ENCODE measurements around the gene PTPRCAP. TPM values are rescaled to one million over a fixed set of nuclear protein-coding genes. Genes with fewer than 3 reads are reported as not detected.
A peak's percentile ranks its signal among the peaks of the same experiment; 100 is the strongest.
"Not testable (repeated sequence)": the region's sequence is repeated elsewhere in the genome, so short reads cannot be mapped to it uniquely, and the experiment has no call there.

Gene PTPRCAP
- total RNA-seq, result 1 to 10 TPM; 5.6 to 7.2 (median 6.4) TPM

GRCh38 chr11:67437082-67437808 lies at the start of gene PTPRCAP:
PTPRCAP (minus strand) TSS chr11:67437682; CDS start chr11:67437619, 63 bp downstream.
- no peak within 1 kb of the TSS for H3K4me3 ChIP-seq (replicated peaks in 1 of 3)
- H3K9me3 ChIP-seq, result no peaks in the 10 kb centered on the region
- peaks cover 5 to 25% of the 10 kb centered on the region in 2 donors for H3K4me1 ChIP-seq
- H3K27ac ChIP-seq, result no peak within 1 kb of the TSS
- intact Hi-C loops (cut with DNase I), result no loop called here
- no peak for TF ChIP-seq CTCF (IDR thresholded peaks at IDR 0.05)
- TF ChIP-seq POLR2A (IDR thresholded peaks at IDR 0.05), result no peak
- peaks cover 39 to 43% of the 10 kb centered on the region in 2 donors for H3K36me3 ChIP-seq
- DNase-seq, result no peak
- H3K27me3 ChIP-seq, result no peaks in the 10 kb centered on the region
- WGBS, 2 donors, result 89 to 100% methylated on average over 3 to 15 of the region's 26 CpGs

- Histone ChIP-seq H3K4me1 (peaks cover 16 to 21% of the 10 kb centered on the region in 2 donors), H3K4me3 (replicated peaks in 1 of 3) (no peak overlapping the region), H3K27ac (no peak overlapping the region), H3K27me3 (no peaks in the 10 kb centered on the region), H3K36me3 (peaks cover 18 to 31% of the 10 kb centered on the region in 2 donors), H3K9me3 (no peaks in the 10 kb centered on the region)
- WGBS, 2 donors, result 83 to 92% methylated on average over 14 to 20 of the region's 20 CpGs
- intact Hi-C loops (cut with DNase I), result no loop called here
- no peak for DNase-seq
- no peak for TF ChIP-seq CTCF (IDR thresholded peaks at IDR 0.05)
- no peak for TF ChIP-seq POLR2A (IDR thresholded peaks at IDR 0.05)
These were observed 49.2 kb upstream of the PTPRCAP start for GRCh38 chr11:67486481-67487195.

- DNase-seq; H3K27ac ChIP-seq; H3K27me3 ChIP-seq; H3K4me3 ChIP-seq (replicated peaks in 1 of 3); H3K9me3 ChIP-seq; intact Hi-C loops (cut with DNase I): not testable (repeated sequence)
- 87 to 93% methylated on average over 7 of the region's 7 CpGs for WGBS, 2 donors
- peaks cover 16 to 21% of the 10 kb centered on the region in 2 donors for H3K4me1 ChIP-seq
- peaks cover 11 to 29% of the 10 kb centered on the region in 2 donors for H3K36me3 ChIP-seq
These were observed 48.4 kb upstream of the PTPRCAP start for GRCh38 chr11:67485873-67486361.

GRCh38 chr11:67484847-67485311 lies 47.4 kb upstream of the PTPRCAP start:
- TF ChIP-seq CTCF (IDR thresholded peaks at IDR 0.05) (no peak), POLR2A (IDR thresholded peaks at IDR 0.05) (no peak)
- Histone ChIP-seq H3K36me3 (peaks cover under 1 to 20% of the 10 kb centered on the region in 2 donors), H3K27ac (no peak overlapping the region), H3K4me3 (replicated peaks in 1 of 3) (no peak overlapping the region), H3K9me3 (no peaks in the 10 kb centered on the region), H3K27me3 (no peaks in the 10 kb centered on the region), H3K4me1 (peaks cover 16 to 21% of the 10 kb centered on the region in 2 donors)
- DNase-seq, result no peak
- intact Hi-C loops (cut with DNase I), result no loop called here
- 78 to 91% methylated on average over 9 to 11 of the region's 11 CpGs for WGBS, 2 donors

GRCh38 chr11:67483831-67484665 lies 46.6 kb upstream of the PTPRCAP start:
- DNase-seq, result peak; percentile 90 to 92

More at GRCh38 chr11:67483831-67484665, 46.6 kb upstream of the PTPRCAP start:
- WGBS, 2 donors, result 60 to 68% methylated on average over 16 of the region's 16 CpGs
- Histone ChIP-seq H3K27me3 (no peaks in the 10 kb centered on the region), H3K4me1 (peaks cover 16 to 21% of the 10 kb centered on the region in 2 donors), H3K27ac (peak overlapping the region in 2 of 3 donors; percentile 88 to 90), H3K4me3 (replicated peaks in 1 of 3) (peak overlapping the region in 1 of 3 donors; percentile 42), H3K36me3 (peaks cover 0 to 14% of the 10 kb centered on the region in 2 donors), H3K9me3 (no peaks in the 10 kb centered on the region)
- intact Hi-C loops (cut with DNase I), result no loop called here
- no peak for TF ChIP-seq POLR2A (IDR thresholded peaks at IDR 0.05)
- no peak for TF ChIP-seq CTCF (IDR thresholded peaks at IDR 0.05)
